GM12878 (cell line): ENCODE data around the gene ZNF669. TPM values are rescaled to one million over a fixed set of nuclear protein-coding genes. Genes with fewer than 3 reads are reported as not detected.

ENCODE experiments used
- ATAC-seq: fragments of 200-7000 bp; cut with Tn5 transposase; 3 replicates; pipeline ENCODE4 v1.9.1; 2020; ENCODE audit warnings: mild to moderate bottlenecking, moderate library complexity
- BruUV-seq: library from RNA; stranded (reverse); fragments of 400-500 nt; replicated peaks from 2 replicates; lab custom pipeline; 2021; lab: Mats Ljungman, UMichigan
- CTCF ChIA-PET: fragments of 300-600 bp; sonication (Branson Sonifier 250); formaldehyde crosslinking; extraction: SDS; loops from one replicate; lab custom pipeline; 2021; ENCODE audit warnings: inconsistent platforms; lab: Yijun Ruan, JAX
- POLR2A ChIA-PET: fragments of 350-600 bp; formaldehyde crosslinking; extraction: SDS; loops from one replicate; lab custom pipeline; 2021; ENCODE audit warnings: inconsistent platforms; lab: Charles Lee
- RAD21 ChIA-PET: fragments of 300-600 bp; sonication (Branson Sonifier 250); formaldehyde crosslinking; loops from one replicate; lab custom pipeline; 2023; ENCODE audit warnings: antibody characterized with exemption; ENCODE audit not compliant: unreplicated experiment; lab: Charles Lee
- SMC1A ChIA-PET: fragments of 300-600 bp; sonication (Branson Sonifier 250); formaldehyde crosslinking; loops from one replicate; lab custom pipeline; 2023; ENCODE audit not compliant: unreplicated experiment, uncharacterized antibody; lab: Charles Lee
- DNase-seq: peaks from one replicate; pipeline ENCODE4 v3.0.0-alpha.2; 2011; ENCODE audit warnings: low read depth, low spot score
- FAIRE-seq: peaks from 3 replicates; lab custom pipeline; 2011; peaks lifted over from hg19 to GRCh38; lab: Jason Lieb, UNC
- H2AFZ ChIP-seq: 2 replicates; pipeline ENCODE4 v1.6.0; 2011; ENCODE audit warnings: low read depth, low read length, control low read depth; ENCODE audit not compliant: control insufficient read depth
- H3K27ac ChIP-seq: 2 replicates; pipeline ENCODE4 v1.5.1; 2011; ENCODE audit warnings: control low read depth; ENCODE audit not compliant: control insufficient read depth, insufficient read depth
- H3K27me3 ChIP-seq, 2 experiments: replicated peaks in 1 of 2; 2 replicates each; pipeline versions ENCODE4 v1.6.0 to v1.6.1; 2011; ENCODE audit warnings: low read length in 1 of 2; ENCODE audit not compliant: control insufficient read depth in 2 of 2, insufficient read depth in 2 of 2
- H3K36me3 ChIP-seq, 2 experiments: 2 replicates each; pipeline ENCODE4 v1.5.1; 2011; ENCODE audit warnings: low read length in 1 of 2; ENCODE audit not compliant: control insufficient read depth in 2 of 2, insufficient read depth in 2 of 2
- H3K4me1 ChIP-seq: 2 replicates; pipeline ENCODE4 v1.6.1; 2011; ENCODE audit warnings: mild to moderate bottlenecking, low read length, moderate library complexity, mixed read lengths; ENCODE audit not compliant: control insufficient read depth, insufficient read depth
- H3K4me2 ChIP-seq: 2 replicates; pipeline ENCODE4 v1.6.0; 2011; ENCODE audit warnings: control low read depth; ENCODE audit not compliant: control insufficient read depth, insufficient read depth
- H3K4me3 ChIP-seq: fragments of 200-600 bp; sonication (generic); 2 replicates; pipeline ENCODE4 v1.5.1; 2016
- H3K79me2 ChIP-seq: 2 replicates; pipeline ENCODE4 v1.6.0; 2011; ENCODE audit warnings: low read length; ENCODE audit not compliant: control insufficient read depth, insufficient read depth
- H3K9ac ChIP-seq: 2 replicates; pipeline ENCODE4 v1.8.0; 2011; ENCODE audit warnings: low read length, control low read depth, mixed read lengths; ENCODE audit not compliant: control insufficient read depth, insufficient read depth
- H3K9me3 ChIP-seq: replicated peaks from 3 replicates; pipeline ENCODE4 v1.5.1; 2011; ENCODE audit warnings: mild to moderate bottlenecking, low read length; ENCODE audit not compliant: control insufficient read depth, insufficient read depth
- H4K20me1 ChIP-seq: 2 replicates; pipeline ENCODE4 v1.6.0; 2011; ENCODE audit not compliant: control insufficient read depth, insufficient read depth
- BCLAF1 ChIP-seq: fragments of 450-650 bp; IDR thresholded peaks from 2 replicates; pipeline ENCODE4 v1.6.1; 2017; ENCODE audit warnings: antibody characterized with exemption, mild to moderate bottlenecking, moderate library complexity
- POU2F2 ChIP-seq: IDR thresholded peaks from 3 replicates; pipeline ENCODE4 v1.6.1; 2011; ENCODE audit warnings: low read depth, mild to moderate bottlenecking, low read length, borderline replicate concordance
- RAD51 ChIP-seq: fragments of 450-650 bp; IDR thresholded peaks from 2 replicates; pipeline ENCODE4 v1.6.1; 2016; ENCODE audit warnings: moderate library complexity, mild to moderate bottlenecking, inconsistent platforms
- RBBP5 ChIP-seq: fragments of 200-600 bp; sonication (generic); conservative IDR thresholded peaks from 2 replicates; pipeline ENCODE4 v1.6.1; 2016
- SMC3 ChIP-seq: IDR thresholded peaks from 2 replicates; pipeline ENCODE4 v1.6.1; 2011; ENCODE audit warnings: low read length, improper control_type of control experiment, borderline replicate concordance
- TARDBP ChIP-seq: IDR thresholded peaks from 2 replicates; pipeline ENCODE4 v1.6.1; 2016; ENCODE audit warnings: borderline replicate concordance
- USF2 ChIP-seq: IDR thresholded peaks from 2 replicates; pipeline ENCODE4 v1.6.1; 2011; ENCODE audit warnings: low read depth, low read length, improper control_type of control experiment, borderline replicate concordance
- WGBS: methylation state at CpG from one replicate; pipeline ENCODE4 v1.1.6; 2016; ENCODE audit warnings: low lambda C conversion rate; ENCODE audit not compliant: insufficient replicate concordance, insufficient coverage; ENCODE audit errors: missing lambda C conversion rate; 5-methylcytosine and 5-hydroxymethylcytosine counted together
- in situ Hi-C: fragments of 300-500 bp; cut with MboI; formaldehyde crosslinking; loops from 9 replicates; pipeline ENCODE4 v1.14.3; 2018; ENCODE audit warnings: mixed read lengths
- intact Hi-C: fragments of 100-400 bp; cut with micrococcal nuclease; formaldehyde crosslinking; loops from one replicate; pipeline ENCODE4 v1.14.2; 2022; ENCODE audit not compliant: unreplicated experiment
- polyA plus RNA-seq, 11 experiments: library from polyadenylated mRNA; depleted of rRNA in 4 of 11; unstranded in 6 of 11; stranded (reverse) in 5 of 11; fragments of >200 nt; fragmentation: Nextera tagmentation in 4 of 11; fragmentation: Illumina TruSeq in 1 of 11; extraction: Ambion mirVana in 4 of 11; extraction: Trizol in 1 of 11; gene quantifications; 1 replicate in 1 of 11; 2 replicates in 10 of 11; pipeline versions ENCODE4 v1.2.1 to v1.2.3, GENCODE V29; 2011 to 2016; ENCODE audit warnings: inconsistent platforms in 2 of 11, missing spikeins in 2 of 11, low read depth in 1 of 11
- total RNA-seq, 4 experiments: library from RNA; depleted of rRNA in 3 of 4; stranded (reverse); fragments of >200 nt in 3 of 4; fragmentation: Illumina TruSeq in 1 of 4; extraction: Trizol in 1 of 4; gene quantifications; 2 replicates each; pipeline versions ENCODE4 v1.2.1 to v1.2.3, GENCODE V29; 2013 to 2021

The ZNF669 gene
- total and polyA plus RNA-seq, 10 of the 15 experiments (the other 5 are each of a cell fraction or from before 2014, with no cell fraction given), result 4.8 to 11.1 (median 5.8) TPM

- TF ChIP-seq USF2 (no peak), BCLAF1 (no peak), RAD51 (no peak)
These were observed 7.7 kb upstream of the ZNF669 start (continued) for GRCh38 chr1:247111700-247112478.

GRCh38 chr1:247111259-247111699 is 7.1 kb upstream of the ZNF669 start:
- TF ChIP-seq POU2F2, result no peak
- no peak for TF ChIP-seq TARDBP
- no peak for TF ChIP-seq RBBP5
- no peak for TF ChIP-seq SMC3
- H4K20me1 ChIP-seq, result no peaks in the 10 kb centered on the region
- in situ Hi-C loops (no loop called here), intact Hi-C loops (no loop called here)
- BruUV-seq, result no TSS peak
- ChIA-PET CTCF (no interaction called here), RAD21 (no interaction called here), POLR2A (no interaction called here), SMC1A (no interaction called here)
- DNase-seq (no peak), FAIRE-seq (no peak), ATAC-seq (no peak)
- H3K9ac ChIP-seq, result no peak overlapping the region
- H3K4me3 ChIP-seq, result no peak overlapping the region
- peaks cover 1 to 5% of the 10 kb centered on the region in 2 experiments; a peak in 3 of 4 replicates for H3K27me3 ChIP-seq
- no peak overlapping the region for H3K27ac ChIP-seq
- H3K4me1 ChIP-seq, result no peaks in the 10 kb centered on the region
- no peak overlapping the region for H2AFZ ChIP-seq
- no peaks in the 10 kb centered on the region for H3K36me3 ChIP-seq
- no peaks in the 10 kb centered on the region for H3K79me2 ChIP-seq
- WGBS, result 36% methylated on average over 15 of the region's 62 CpGs
- peaks cover 4% of the 10 kb centered on the region; the same call in 2 of the 3 replicates for H3K9me3 ChIP-seq
- H3K4me2 ChIP-seq, result peak overlapping the region; percentile 33; the same call in 1 of the 2 replicates
